ENCODE measurements around the gene PRMT2.
A peak's percentile ranks its signal among the peaks of the same experiment; 100 is the strongest.
"Not testable (repeated sequence)": the region's sequence is repeated elsewhere in the genome, so short reads cannot be mapped to it uniquely, and the experiment has no call there.

Gene PRMT2

DNA sequence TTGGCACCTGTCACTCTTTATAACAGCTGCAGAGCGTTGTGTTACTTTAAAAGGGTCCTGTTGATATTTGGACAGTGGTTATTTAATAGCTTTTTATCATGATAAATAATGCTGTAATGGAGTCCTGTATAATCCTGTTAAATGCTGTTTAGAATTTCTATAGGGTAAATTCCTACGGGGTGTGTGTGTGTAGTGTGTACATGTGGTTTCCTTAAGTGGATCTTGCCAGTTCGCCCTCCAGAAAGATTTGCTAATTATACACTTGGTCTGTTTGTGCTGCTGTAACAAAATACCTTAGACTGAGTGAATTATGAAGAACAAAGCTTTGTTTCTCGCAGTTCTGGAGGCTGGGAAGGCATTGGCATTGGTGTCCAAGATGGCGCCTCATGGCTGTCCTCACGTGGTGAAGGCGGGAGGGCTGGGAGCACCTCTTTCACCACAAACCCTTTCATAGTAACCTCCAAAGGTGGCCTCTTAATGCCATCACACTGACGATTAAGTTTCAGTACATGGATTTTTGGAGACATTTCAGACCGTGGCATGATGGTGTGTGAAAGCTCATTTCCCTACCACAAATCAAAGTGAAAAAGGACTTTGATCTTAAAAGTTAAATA lies 11.2 kb downstream of the PRMT2 start:
- DNase-seq = no peak

DNA sequence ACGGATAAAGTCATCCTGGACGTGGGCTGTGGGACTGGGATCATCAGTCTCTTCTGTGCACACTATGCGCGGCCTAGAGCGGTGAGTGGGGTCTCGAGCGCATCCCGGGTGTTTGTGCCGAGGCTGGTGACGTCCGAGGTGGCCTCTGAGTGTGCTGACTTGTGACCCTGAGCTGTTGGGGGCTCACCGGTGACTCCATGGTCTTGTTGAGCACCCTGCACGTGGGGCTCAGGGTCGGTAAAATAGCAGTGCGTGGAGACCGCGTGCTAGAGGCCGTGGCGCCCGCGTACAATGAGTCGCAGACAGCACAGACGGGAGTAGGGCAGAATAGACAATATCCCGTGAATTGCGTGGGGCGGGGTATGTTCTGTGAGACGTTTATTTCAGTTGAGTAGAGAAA lies 13.1 kb downstream of the PRMT2 start:
- no peak for DNase-seq

DNA sequence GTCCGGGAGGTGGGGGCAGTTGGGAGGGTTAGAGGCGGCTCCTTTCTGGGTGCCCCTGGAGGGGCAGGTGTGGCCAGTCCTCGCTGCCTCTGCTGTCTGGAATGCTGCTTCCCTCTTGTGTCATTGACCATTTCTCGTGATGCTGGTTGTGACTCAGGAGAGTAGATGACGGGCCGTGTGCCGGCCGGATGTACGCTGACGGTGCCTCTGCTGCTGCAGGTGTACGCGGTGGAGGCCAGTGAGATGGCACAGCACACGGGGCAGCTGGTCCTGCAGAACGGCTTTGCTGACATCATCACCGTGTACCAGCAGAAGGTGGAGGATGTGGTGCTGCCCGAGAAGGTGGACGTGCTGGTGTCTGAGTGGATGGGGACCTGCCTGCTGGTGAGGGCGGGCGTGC lies 13.9 kb downstream of the PRMT2 start:
- no peak for DNase-seq

GRCh38 chr21:46650476-46651098 lies 15.1 kb downstream of the PRMT2 start:
- DNase-seq = no peak

DNA sequence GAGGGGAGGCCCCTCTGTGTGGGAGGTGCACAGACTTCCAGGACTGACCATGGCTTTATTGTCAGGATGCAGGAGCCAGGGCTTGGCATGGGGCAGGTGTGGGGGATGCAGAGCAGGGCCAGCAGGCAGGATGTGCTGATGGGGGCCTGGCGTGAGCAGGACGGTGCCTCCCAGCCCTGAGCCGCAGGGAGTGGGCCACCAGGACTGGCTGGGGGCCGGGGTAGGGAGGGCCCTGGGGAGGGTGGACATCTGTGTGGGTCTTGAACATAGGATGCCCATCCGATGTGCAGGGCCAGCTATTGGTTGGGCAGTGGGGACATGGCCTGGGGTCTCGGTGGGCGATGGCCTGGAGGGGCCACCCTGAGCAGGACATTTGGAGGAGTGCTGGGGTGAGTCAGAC lies 15.6 kb downstream of the PRMT2 start:
- DNase-seq = no peak

DNA sequence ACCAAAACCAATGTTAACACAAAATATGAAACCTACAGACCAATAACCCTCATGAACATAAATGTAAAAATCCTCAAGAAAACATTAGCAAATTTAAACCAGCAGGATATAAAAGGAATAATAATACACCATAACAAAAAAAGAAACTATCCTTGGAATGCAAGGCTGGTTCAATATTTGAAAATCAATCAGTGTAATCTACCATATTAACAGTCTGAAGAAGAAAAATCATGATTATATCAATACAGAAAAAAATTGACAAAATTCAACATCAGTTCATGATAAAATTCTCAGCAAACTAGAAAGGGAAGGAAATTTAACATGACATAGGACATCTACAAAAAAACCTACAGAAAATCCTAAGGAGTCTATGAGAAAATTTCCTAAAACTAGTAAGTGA lies 19.8 kb downstream of the PRMT2 start:
- no peak for DNase-seq

DNA sequence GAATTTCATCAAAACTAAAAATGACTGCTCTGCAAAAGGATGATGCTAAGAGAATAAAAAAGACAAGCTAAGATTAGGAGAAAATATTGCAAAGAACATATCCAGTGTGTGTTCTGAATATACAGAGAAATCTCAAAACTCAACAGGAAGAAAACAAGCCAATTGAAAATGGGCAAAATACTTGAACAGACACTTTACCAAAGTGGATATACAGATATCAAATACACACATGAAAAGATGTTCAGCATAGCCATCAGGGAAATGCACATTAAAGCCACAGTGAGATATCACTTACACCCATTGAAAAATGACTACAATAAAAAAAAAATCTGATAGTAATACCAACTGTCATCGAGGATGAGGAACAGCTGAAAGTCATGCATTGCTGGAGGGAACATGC lies 21.3 kb downstream of the PRMT2 start:
- DNase-seq = no peak

DNA sequence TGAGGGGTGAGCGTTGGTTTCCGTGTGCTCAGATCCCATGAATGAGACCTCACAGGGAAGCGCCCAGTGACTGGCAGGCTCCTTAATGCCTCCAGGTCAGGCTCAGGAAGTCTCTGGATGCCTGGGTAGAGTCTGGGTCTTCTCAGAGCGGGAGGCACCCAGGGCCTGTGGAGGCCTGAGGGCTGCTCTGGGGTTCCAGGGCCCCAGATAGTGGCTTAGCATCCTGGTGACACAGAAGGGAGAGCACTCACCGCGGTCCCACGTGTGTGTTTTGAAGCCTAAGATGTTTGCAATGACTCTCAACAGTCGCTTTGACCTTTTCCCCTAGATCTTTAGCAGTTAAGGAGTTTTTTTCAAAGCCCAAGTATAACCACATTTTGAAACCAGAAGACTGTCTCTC lies 25.0 kb downstream of the PRMT2 start:
- no peak for DNase-seq

DNA sequence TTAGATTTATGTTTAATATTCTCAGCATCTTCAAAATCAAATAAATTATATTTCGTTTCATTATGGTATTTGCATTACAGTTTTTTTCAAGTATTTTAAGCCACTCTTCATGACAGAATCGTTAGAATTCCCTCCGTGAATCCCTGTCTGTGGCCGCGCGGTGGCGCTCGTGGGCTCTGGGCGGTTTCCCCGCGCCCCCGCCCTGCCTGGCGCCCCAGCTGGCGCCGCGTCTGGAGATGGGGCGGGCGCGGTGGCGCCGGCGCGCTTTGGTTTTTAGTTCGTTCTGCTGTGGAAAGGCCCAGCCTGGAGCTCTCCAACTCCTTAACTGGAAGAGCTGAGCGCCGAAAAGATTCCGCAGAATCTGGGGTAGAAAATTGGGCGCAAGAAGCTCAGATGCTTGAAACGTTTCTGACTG lies 25.7 kb downstream of the PRMT2 start:
- peak; percentile 48 for DNase-seq

- DNase-seq = no peak
Observed at GRCh38 chr21:46661642-46662366, 26.3 kb downstream of the PRMT2 start.

DNA sequence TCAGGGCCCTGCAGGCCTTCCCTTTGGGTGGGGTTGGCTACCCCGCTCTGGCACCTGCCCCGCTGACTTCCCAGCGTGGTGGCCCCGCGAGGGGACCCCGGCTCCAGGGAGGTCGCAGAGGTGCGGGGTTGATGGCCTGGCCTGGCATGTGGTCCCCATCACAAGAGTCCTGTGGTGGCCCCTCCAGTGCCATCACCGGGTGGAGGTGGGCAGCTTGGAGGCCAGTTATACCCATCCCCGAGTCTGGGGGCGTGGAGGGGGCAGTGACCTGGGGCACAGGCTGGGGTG lies 26.8 kb downstream of the PRMT2 start:
- no peak for DNase-seq

- DNase-seq = no peak
Observed at GRCh38 chr21:46662765-46663500, 27.5 kb downstream of the PRMT2 start.

DNA sequence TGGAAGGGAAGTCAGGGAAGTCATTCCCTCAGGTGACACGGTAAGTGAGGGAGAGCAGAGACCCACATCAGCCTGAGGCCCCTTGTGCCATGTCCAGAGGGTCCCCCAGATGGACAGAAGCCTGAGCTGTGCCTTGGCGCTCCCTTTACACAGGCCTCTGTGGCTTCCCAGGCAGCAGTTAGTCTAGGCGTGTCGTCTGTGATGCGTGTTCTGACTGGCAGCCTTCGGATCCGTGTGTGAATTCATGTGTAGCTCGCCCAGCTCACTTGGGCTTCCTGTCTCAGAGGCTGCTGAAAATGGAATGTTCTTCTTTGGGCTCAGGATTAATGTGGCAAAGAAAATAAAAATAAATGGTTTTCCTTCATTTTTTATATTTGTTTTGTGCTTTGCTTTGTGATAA lies 28.3 kb downstream of the PRMT2 start:
- DNase-seq = no peak

DNA sequence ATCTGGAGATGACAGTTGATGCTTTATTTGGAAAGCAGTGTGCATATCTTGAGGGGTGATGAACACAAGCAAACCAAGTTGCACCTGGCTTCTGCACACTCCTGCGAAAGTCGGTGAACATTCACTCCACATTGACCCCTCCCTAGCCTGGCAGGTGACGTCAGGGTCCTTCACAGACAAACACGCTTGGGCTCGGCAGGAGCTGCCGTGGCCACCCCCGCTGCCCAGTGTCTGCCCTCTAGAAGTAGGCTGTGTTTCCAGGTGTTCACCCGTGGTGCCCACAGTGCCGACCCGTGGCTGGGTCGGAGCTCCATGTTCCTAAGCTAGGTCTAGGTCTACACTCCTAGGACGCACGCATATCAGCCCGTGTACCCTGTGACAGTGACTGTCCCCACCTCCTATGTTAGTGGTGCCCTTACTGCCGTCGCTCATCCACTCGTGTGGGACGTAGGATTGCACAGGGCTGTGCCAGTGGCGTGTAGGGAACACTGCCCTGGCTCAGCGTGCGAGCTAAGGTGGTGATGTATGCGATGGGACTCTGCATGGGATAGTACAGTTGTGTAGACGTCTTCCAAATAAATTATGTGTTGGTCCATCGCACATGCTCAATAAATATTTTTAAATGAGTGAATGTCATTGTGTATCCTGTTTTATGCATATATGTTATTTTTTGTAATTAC lies 29.0 kb downstream of the PRMT2 start:
- no peak for DNase-seq

DNA sequence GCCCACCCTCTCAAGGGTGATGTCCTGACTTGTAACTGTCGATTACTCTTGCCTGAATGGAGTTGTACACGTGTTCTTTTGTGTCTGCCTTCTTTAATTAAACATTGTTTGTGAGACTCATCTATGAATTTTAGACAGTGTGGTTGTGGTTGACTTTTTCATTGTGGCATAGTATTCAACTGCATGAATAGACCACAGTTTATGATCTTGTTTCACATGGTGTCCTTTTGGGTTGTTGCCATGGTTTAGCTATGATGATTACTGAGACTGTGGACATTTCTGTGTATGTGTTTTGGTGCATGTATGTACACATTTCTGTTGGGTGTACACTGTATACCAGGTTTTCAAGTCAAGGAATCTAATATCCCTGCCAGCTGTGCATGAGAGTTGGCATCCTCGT lies 30.1 kb downstream of the PRMT2 start:
- no peak for DNase-seq

DNA sequence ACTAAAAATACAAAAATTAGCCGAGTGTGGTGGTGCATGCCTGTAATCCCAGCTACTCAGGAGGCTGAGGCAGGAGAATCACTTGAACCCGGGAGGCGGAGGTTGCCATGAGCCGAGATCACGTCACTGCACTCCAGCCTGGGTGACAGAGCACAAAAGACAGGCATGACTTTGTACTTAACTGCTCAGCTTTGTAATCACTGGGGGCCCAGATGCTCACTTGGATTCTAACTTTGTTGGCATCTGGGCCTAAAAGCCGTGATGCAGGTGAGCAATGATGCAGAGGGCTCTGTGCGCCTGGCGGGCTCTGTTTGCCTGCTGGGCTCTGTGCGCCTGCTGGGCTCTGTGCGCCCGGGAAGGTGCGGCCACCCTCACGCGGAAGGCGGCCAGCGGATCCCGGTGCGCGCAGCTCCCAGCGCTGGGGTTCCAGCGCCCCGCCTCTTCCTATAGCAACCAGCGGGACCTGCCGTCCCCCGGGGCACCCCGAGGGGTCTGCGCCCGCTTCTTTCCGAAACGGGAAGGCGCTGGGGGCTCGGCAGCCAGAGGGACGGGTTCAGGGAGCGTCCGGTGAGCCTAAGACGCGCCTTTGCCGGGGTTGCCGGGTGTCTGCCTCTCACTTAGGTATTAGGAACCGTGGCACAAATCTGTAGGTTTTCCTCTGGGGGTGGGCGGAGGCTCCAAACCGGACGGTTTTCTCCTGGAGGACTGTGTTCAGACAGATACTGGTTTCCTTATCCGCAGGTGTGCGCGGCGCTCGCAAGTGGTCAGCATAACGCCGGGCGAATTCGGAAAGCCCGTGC lies 31.7 kb downstream of the PRMT2 start:
- no peak for DNase-seq

DNA sequence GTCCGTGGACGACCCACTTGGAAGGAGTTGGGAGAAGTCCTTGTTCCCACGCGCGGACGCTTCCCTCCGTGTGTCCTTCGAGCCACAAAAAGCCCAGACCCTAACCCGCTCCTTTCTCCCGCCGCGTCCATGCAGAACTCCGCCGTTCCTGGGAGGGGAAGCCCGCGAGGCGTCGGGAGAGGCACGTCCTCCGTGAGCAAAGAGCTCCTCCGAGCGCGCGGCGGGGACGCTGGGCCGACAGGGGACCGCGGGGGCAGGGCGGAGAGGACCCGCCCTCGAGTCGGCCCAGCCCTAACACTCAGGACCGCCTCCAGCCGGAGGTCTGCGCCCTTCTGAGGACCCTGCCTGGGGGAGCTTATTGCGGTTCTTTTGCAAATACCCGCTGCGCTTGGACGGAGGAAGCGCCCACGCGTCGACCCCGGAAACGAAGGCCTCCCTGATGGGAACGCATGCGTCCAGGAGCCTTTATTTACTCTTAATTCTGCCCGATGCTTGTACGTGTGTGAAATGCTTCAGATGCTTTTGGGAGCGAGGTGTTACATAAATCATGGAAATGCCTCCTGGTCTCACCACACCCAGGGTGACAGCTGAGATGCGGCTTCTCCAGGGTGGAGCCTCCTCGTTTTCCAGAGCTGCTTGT lies 32.4 kb downstream of the PRMT2 start:
- DNase-seq = no peak

GRCh38 chr21:46668381-46668780 lies 32.9 kb downstream of the PRMT2 start:
- no peak for DNase-seq

GRCh38 chr21:46668904-46669303 lies 33.4 kb downstream of the PRMT2 start:
- not testable (repeated sequence) for DNase-seq

GRCh38 chr21:46674430-46675007 lies 39.0 kb downstream of the PRMT2 start:
- no peak for DNase-seq

DNA sequence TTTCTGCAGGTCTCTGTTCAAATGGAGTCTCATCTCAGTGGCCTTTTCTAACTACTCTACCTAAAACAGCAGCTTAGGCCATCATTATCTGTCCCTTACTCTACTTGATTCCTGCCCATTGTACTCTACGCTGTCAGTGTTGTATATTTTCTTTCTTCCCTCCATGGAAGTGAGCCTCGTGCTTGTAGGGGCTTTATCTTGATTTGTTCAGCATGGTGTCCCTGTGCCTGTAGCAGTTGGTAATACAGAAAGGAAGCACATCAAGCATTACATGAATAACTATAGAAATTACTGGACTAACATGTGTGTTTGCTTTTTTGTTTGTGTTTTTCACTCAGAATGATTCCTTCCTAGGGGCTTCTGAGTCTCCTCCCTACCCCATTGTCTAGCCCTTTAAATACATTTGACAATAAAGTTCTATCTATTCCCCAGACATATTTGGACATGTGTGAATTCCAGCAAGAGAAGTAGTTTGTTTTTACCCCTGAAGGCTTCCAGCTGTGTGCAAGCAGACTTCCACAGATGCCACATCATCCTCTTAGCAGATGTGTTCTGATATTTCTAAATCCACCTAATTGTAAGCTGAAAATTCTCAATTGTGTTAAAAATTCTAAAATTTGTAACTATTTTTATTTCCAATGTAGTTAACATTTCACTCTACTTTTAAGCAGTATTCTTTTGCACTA lies 40.3 kb downstream of the PRMT2 start:
- DNase-seq = no peak
